Activated naive CD4-positive, alpha-beta T cell treated with anti-CD3 and anti-CD28 coated beads for 36 hours (primary cell): ENCODE data around the gene CLEC2A. TPM values are rescaled to one million over a fixed set of nuclear protein-coding genes. Genes with fewer than 3 reads are reported as not detected.
A peak's percentile ranks its signal among the peaks of the same experiment; 100 is the strongest.
"Not testable (repeated sequence)": the region's sequence is repeated elsewhere in the genome, so short reads cannot be mapped to it uniquely, and the experiment has no call there.

ENCODE experiments used
- CTCF ChIA-PET: fragments of 350-600 bp; sonication (Branson Sonifier 250); formaldehyde crosslinking; loops from one replicate; lab custom pipeline; 2021; ENCODE audit warnings: antibody characterized with exemption; lab: Charles Lee
- DNase-seq: peaks from one replicate; pipeline ENCODE4 v3.0.0-alpha.2; 2020
- H3K27ac Mint-ChIP-seq: one replicate; pipeline ENCODE4 v1.8.0; 2021; ENCODE audit warnings: mild to moderate bottlenecking, mixed read lengths
- H3K27me3 Mint-ChIP-seq: one replicate; pipeline ENCODE4 v1.8.0; 2021; ENCODE audit warnings: low read depth, mixed read lengths
- H3K36me3 Mint-ChIP-seq: one replicate; pipeline ENCODE4 v1.8.0; 2021; ENCODE audit warnings: low read depth, mixed read lengths
- H3K4me1 Mint-ChIP-seq: one replicate; pipeline ENCODE4 v1.8.0; 2021; ENCODE audit warnings: low read depth, mixed read lengths
- H3K4me3 Mint-ChIP-seq: one replicate; pipeline ENCODE4 v1.8.0; 2021; ENCODE audit warnings: mild to moderate bottlenecking, moderate library complexity, mixed read lengths
- H3K9me3 Mint-ChIP-seq: one replicate; pipeline ENCODE4 v1.8.0; 2021; ENCODE audit warnings: mixed read lengths
- intact Hi-C: fragments of 100-400 bp; cut with micrococcal nuclease; formaldehyde crosslinking; loops from one replicate; pipeline ENCODE4 v1.15.1; 2023
- total RNA-seq, 2 experiments: library from RNA; stranded (reverse); gene quantifications; one replicate each; pipeline ENCODE4 v1.2.3, GENCODE V29; 2021

CLEC2A gene
- total RNA-seq, 2 experiments from 2014 or later: not detected

DNA sequence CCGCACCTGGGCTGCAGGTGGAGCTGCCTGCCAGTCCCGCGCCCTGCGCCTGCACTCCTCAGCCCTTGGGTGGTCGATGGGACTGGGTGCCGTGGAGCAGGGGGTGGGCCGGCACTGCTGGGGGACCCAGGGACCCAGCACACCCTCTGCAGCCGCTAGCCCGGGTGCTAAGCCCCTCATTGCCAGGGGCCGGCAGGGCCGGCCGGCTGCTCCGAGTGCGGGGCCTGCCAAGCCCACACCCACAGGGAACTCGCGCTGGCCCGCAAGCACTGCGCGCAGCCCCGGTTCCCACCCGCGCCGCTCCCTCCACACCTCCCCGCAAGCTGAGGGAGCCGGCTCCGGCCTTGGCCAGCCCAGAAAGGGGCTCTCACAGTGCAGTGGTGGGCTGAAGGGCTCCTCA, 56.0 kb downstream of the CLEC2A start:
- H3K9me3 Mint-ChIP-seq, H3K27me3 Mint-ChIP-seq, H3K36me3 Mint-ChIP-seq, DNase-seq, H3K27ac Mint-ChIP-seq, H3K4me3 Mint-ChIP-seq, intact Hi-C loops: not testable (repeated sequence)
- H3K4me1 Mint-ChIP-seq: peaks cover 12% of the 10 kb centered on the region
- CTCF ChIA-PET: interaction anchor here (1.8 kb wide), 1 partner anchor 63 kb away, joined by 5 read pairs; no protein-coding TSS in a partner anchor

- Mint-ChIP-seq H3K4me3 (no peak overlapping the region), H3K27me3 (no peaks in the 10 kb centered on the region), H3K9me3 (no peaks in the 10 kb centered on the region), H3K27ac (no peak overlapping the region), H3K4me1 (peaks cover 19% of the 10 kb centered on the region), H3K36me3 (no peaks in the 10 kb centered on the region)
- CTCF ChIA-PET: interaction anchor here (1.1 to 2.2 kb wide), 5 partner anchors 20 to 137 kb away, joined by 3 to 11 read pairs (median 4); partner anchors contain the start of gene CLEC12B
- DNase-seq: no peak
- intact Hi-C loops: no loop called here
Observed at GRCh38 chr12:9872742-9873141, 59.4 kb downstream of the CLEC2A start.

- H3K9me3 Mint-ChIP-seq: no peaks in the 10 kb centered on the region
- intact Hi-C loops: no loop called here
- H3K4me3 Mint-ChIP-seq: no peak overlapping the region
- H3K27me3 Mint-ChIP-seq: no peaks in the 10 kb centered on the region
- H3K27ac Mint-ChIP-seq: no peak overlapping the region
- DNase-seq: no peak
- CTCF ChIA-PET: interaction anchor here (0.6 to 2.2 kb wide), 10 partner anchors 21 to 298 kb away, joined by 3 to 11 read pairs (median 4); partner anchors contain the start of gene CLEC12B
- H3K4me1 Mint-ChIP-seq: peaks cover 19% of the 10 kb centered on the region
- H3K36me3 Mint-ChIP-seq: no peaks in the 10 kb centered on the region
Observed at GRCh38 chr12:9872162-9872561, 60.0 kb downstream of the CLEC2A start.

DNA sequence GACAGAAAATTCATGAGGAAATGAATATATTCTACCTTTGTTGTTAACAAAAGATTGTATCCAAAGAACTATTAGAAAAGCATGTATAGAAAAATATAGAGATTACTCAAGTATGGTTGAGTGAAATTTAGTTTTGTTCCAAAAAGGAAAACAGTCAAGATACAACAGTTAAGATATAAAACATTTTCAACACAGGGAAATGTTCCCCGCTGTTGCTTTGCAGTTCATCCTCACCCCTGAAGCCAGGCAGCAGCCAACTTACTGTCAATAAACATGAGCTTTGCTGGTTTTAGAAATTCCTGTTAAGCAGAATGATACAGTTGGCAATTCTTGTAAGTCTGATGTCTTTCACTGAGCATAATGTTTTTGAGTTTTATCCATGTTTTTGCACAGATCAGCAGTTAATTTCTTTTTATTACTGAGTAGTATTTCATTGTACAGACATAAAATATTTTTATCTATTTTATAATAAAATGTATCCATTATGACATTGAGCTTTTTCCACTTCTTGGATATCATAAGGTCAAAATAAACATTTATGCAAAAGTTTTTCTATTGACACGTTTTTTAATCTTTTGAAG, 61.8 kb downstream of the CLEC2A start:
- H3K9me3 Mint-ChIP-seq: no peaks in the 10 kb centered on the region
- CTCF ChIA-PET: interaction anchor here (1.1 to 2.1 kb wide), 2 partner anchors 72 to 139 kb away, joined by 3 to 7 read pairs; no protein-coding TSS in a partner anchor
- no peaks in the 10 kb centered on the region for H3K27me3 Mint-ChIP-seq
- peaks cover 8% of the 10 kb centered on the region for H3K36me3 Mint-ChIP-seq
- H3K27ac Mint-ChIP-seq: peak overlapping the region; percentile 98
- peak; percentile 14 for DNase-seq
- intact Hi-C loops: no loop called here
- peaks cover 19% of the 10 kb centered on the region for H3K4me1 Mint-ChIP-seq
- peak overlapping the region; percentile 91 for H3K4me3 Mint-ChIP-seq

GRCh38 chr12:9869307-9870161, 62.6 kb downstream of the CLEC2A start, which contains the start of gene CLEC2B:
Gene CLEC2B (minus strand): TSS chr12:9869354.
- CTCF ChIA-PET: interaction anchor here (0.6 to 1.1 kb wide), 3 partner anchors 56 to 176 kb away, joined by 3 to 4 read pairs (median 4); no protein-coding TSS in a partner anchor
- Mint-ChIP-seq H3K9me3 (no peaks in the 10 kb centered on the region), H3K36me3 (peaks cover 9% of the 10 kb centered on the region), H3K4me1 (peaks cover 22% of the 10 kb centered on the region), H3K27me3 (no peaks in the 10 kb centered on the region), H3K27ac (peak within 1 kb of the TSS; percentile 98), H3K4me3 (peak within 1 kb of the TSS; percentile 91)
- DNase-seq: peak; percentile 37
- intact Hi-C loops: loop anchor here (1.0 to 10.0 kb wide), 15 partner anchors 37 to 1785 kb away; partner anchors contain the start of gene MAGOHB

- H3K36me3 Mint-ChIP-seq: peaks cover 13% of the 10 kb centered on the region
- DNase-seq: no peak
- H3K27ac Mint-ChIP-seq: peak overlapping the region; percentile 98
- intact Hi-C loops: loop anchor here (1.0 to 10.0 kb wide), 15 partner anchors 37 to 1786 kb away; partner anchors contain the start of gene MAGOHB
- H3K4me3 Mint-ChIP-seq: peak overlapping the region; percentile 91
- CTCF ChIA-PET: interaction anchor here (0.6 to 1.1 kb wide), 3 partner anchors 55 to 175 kb away, joined by 3 to 4 read pairs (median 4); no protein-coding TSS in a partner anchor
- H3K27me3 Mint-ChIP-seq: no peaks in the 10 kb centered on the region
- H3K4me1 Mint-ChIP-seq: peaks cover 27% of the 10 kb centered on the region
- H3K9me3 Mint-ChIP-seq: peaks cover 2% of the 10 kb centered on the region
Observed at GRCh38 chr12:9868951-9869306, 63.2 kb downstream of the CLEC2A start.

DNA sequence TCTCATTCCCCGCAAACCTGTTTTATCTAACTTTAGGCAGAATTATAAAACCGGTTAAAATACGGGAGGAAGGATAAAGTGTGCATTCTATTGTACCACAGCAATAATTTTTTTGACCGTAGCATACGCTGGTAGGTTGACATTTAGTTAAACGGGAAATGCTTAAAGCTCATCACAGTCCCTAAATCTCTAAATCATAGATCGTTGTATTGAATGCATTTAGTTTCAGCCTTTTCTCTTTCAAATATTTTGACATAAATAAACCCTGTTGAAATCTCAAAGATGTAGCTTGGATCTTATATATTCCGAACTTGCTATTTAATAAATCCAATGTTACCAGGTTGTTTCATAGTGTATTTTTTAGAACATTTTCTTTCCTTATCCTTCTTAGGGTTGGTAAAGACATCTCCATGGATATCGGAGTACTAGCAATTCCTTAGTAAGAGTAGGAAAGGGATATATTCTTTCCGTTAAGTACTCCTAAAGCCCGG, 63.8 kb downstream of the CLEC2A start:
- H3K27ac Mint-ChIP-seq: peak overlapping the region; percentile 98
- H3K9me3 Mint-ChIP-seq: peaks cover 7% of the 10 kb centered on the region
- CTCF ChIA-PET: interaction anchor here (0.5 to 2.4 kb wide), 6 partner anchors 12 to 125 kb away, joined by 3 to 7 read pairs (median 3); partner anchors contain the start of gene CD69
- H3K4me3 Mint-ChIP-seq: peak overlapping the region; percentile 91
- H3K36me3 Mint-ChIP-seq: peaks cover 19% of the 10 kb centered on the region
- no peak for DNase-seq
- H3K4me1 Mint-ChIP-seq: peaks cover 33% of the 10 kb centered on the region
- intact Hi-C loops: loop anchor here (2.0 to 10.0 kb wide), 8 partner anchors 56 to 1786 kb away; partner anchors contain the start of gene MAGOHB
- no peaks in the 10 kb centered on the region for H3K27me3 Mint-ChIP-seq

GRCh38 chr12:9867531-9867930, 64.6 kb downstream of the CLEC2A start:
- H3K4me1 Mint-ChIP-seq: peaks cover 38% of the 10 kb centered on the region
- H3K4me3 Mint-ChIP-seq: peak overlapping the region; percentile 92
- intact Hi-C loops: loop anchor here (2.0 to 10.0 kb wide), 7 partner anchors 55 to 1787 kb away; partner anchors contain the start of genes GABARAPL1 and MAGOHB
- no peaks in the 10 kb centered on the region for H3K27me3 Mint-ChIP-seq
- peaks cover 10% of the 10 kb centered on the region for H3K9me3 Mint-ChIP-seq
- peak overlapping the region; percentile 99 for H3K27ac Mint-ChIP-seq
- CTCF ChIA-PET: interaction anchor here (0.6 to 2.4 kb wide), 9 partner anchors 54 to 201 kb away, joined by 3 to 7 read pairs (median 3); partner anchors contain the start of gene CD69
- peaks cover 26% of the 10 kb centered on the region for H3K36me3 Mint-ChIP-seq
- DNase-seq: no peak

GRCh38 chr12:9866860-9867269, 65.3 kb downstream of the CLEC2A start:
- peak overlapping the region; percentile 99 for H3K27ac Mint-ChIP-seq
- no peak for DNase-seq
- H3K36me3 Mint-ChIP-seq: peaks cover 27% of the 10 kb centered on the region
- no peaks in the 10 kb centered on the region for H3K27me3 Mint-ChIP-seq
- peak overlapping the region; percentile 92 for H3K4me3 Mint-ChIP-seq
- peaks cover 39% of the 10 kb centered on the region for H3K4me1 Mint-ChIP-seq
- H3K9me3 Mint-ChIP-seq: peaks cover 10% of the 10 kb centered on the region
- intact Hi-C loops: loop anchor here (1.0 to 10.0 kb wide), 8 partner anchors 55 to 1788 kb away; partner anchors contain the start of genes GABARAPL1 and MAGOHB
- CTCF ChIA-PET: interaction anchor here (0.7 to 2.4 kb wide), 9 partner anchors 53 to 200 kb away, joined by 3 to 7 read pairs (median 3); partner anchors contain the start of gene CD69

DNA sequence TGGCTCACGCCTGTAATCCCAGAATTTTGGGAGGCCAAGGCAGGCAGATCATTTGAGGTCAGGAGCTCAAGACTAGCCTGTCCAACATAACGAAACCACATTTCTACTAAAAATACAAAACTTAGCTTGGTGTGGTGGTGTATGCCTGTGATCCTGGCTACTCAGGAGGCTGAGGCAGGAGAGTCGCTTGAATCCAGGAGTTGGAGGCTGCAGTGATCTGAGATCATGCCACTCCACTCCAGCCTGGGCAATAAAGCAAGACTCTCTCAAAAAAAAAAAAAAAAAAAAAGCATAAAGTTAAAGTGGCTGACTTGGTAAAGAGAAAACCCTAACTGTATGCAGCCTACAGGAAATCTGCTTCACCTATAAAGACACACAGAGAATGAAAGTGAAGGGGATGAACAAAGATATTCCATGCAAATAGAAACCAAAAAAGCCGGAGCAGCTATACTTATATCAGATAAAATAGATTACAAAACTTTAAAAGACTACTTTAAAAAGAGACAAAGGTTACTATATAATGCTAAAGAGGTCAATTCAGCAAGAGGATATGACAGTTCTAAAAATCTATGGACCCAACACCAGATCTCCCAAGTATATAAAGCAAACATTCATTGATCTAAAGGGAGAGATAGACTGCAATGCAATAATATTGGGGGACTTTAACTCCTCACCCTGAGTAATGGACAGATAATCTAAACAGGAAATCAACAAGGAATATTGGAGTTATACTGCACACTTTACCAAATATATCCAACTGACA, 67.1 kb downstream of the CLEC2A start:
- peaks cover 36% of the 10 kb centered on the region for H3K4me1 Mint-ChIP-seq
- peak overlapping the region; percentile 93 for H3K27ac Mint-ChIP-seq
- CTCF ChIA-PET: interaction anchor here (0.6 to 1.9 kb wide), 4 partner anchors 79 to 192 kb away, joined by 3 to 6 read pairs (median 4); partner anchors contain the start of gene CD69

More for the DNA sequence above, 67.1 kb downstream of the CLEC2A start:
- Mint-ChIP-seq H3K9me3 (peaks cover 10% of the 10 kb centered on the region), H3K27me3 (no peaks in the 10 kb centered on the region), H3K4me3 (peak overlapping the region; percentile 78), H3K36me3 (peaks cover 30% of the 10 kb centered on the region)
- intact Hi-C loops: loop anchor here (1.0 to 10.0 kb wide), 7 partner anchors 53 to 1790 kb away; partner anchors contain the start of gene MAGOHB
- DNase-seq: no peak
